Stimulated activated CD4-positive, alpha-beta T cell treated with anti-CD3 and anti-CD28 coated beads, TNF-alpha, amount 100 ng/mL, for 24 hours (primary cell): ENCODE measurements around the gene LSR.
"Not testable (repeated sequence)": the region's sequence is repeated elsewhere in the genome, so short reads cannot be mapped to it uniquely, and the experiment has no call there.

Source experiments
- DNase-seq, 3 experiments: peaks; one replicate each; pipeline ENCODE4 v3.0.0-alpha.2; 2020; ENCODE audit warnings: low read depth in 3 of 3

Gene LSR

GRCh38 chr19:35286101-35286500 lies 37.3 kb downstream of the LSR start:
- not testable (repeated sequence) for DNase-seq

DNA sequence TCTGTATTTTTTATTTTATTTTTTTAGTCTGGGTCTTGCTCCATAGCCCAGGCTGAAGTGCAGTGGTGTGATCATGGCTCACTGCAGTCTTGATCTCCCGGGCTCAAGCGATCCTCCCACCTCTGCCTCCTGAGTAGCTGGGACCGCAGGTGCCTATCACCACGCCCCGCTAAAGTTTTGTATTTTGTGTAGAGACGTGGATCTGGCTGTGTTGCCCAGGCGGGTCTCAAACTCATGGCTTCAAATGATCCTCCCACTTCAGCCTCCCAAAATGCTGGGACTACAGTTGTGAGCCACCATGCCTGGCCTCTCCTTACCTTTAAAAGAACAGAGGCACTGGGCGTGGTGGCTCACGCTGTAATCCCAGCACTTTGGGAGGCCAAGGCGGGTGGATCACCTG lies 38.9 kb downstream of the LSR start:
- DNase-seq, result no peak

- DNase-seq, result no peak
Observed at GRCh38 chr19:35288331-35288730, 39.5 kb downstream of the LSR start.

DNA sequence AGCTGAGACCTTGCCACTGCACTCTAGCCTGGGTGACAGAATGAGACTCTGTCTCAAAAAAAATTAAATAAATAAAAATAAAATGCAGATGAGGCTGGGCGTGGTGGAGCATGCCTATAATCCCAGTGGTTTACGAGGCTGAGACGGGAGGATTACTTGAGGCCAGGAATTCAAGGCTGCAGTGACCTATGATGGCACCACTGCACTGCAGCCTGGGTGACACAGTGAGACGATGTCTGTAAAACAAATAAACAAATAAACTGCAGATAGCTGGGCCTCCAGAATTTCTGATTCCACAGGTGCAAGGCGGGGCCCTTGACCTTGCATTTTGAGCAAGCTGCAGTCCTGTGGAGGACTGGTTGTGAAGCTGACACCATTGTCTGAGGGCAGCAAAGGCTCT lies 40.1 kb downstream of the LSR start:
- DNase-seq, result no peak

DNA sequence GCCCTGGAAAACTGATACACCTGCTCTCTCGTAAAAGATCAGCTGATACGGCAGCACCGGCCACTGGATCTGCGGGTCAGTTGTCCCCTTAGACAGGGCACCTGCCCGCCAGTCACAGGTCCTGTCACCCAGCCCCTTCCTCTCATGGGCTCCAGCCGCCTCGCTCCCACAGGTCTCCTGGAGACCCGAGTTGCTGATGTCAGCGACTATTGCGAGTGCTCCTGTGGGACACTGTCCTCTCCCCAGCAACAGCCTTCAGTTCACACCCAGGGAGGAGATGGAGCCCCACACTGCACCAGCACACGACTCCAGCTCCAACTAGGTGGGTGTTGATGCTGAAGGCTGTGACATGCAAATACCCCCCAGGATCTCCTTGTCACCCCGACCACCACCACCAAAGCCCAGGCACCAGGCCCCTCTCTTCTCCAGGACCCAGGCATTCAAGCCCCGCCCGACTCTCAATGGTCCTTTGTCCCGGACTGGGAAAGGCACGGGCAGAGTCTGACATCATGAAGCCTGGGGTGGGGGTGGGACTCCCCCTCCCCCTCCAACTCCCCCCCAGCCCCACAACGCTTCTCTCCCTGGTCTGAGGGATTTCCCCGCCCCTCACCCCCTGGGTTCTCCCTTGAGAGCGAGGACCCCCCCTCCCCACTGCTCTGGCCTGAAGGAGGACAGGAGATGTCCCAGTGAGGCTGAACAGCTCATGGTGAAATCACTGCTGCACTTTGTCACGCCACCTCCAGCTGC lies 41.8 kb downstream of the LSR start:
- DNase-seq, result no peak

GRCh38 chr19:35291259-35291658 lies 42.5 kb downstream of the LSR start:
- DNase-seq, result no peak

- no peak for DNase-seq
Observed at GRCh38 chr19:35291916-35292315, 43.1 kb downstream of the LSR start, which contains the start of gene MAG. Gene MAG (plus strand): TSS chr19:35292161. CDS start chr19:35295409, 3,248 bp downstream.

DNA sequence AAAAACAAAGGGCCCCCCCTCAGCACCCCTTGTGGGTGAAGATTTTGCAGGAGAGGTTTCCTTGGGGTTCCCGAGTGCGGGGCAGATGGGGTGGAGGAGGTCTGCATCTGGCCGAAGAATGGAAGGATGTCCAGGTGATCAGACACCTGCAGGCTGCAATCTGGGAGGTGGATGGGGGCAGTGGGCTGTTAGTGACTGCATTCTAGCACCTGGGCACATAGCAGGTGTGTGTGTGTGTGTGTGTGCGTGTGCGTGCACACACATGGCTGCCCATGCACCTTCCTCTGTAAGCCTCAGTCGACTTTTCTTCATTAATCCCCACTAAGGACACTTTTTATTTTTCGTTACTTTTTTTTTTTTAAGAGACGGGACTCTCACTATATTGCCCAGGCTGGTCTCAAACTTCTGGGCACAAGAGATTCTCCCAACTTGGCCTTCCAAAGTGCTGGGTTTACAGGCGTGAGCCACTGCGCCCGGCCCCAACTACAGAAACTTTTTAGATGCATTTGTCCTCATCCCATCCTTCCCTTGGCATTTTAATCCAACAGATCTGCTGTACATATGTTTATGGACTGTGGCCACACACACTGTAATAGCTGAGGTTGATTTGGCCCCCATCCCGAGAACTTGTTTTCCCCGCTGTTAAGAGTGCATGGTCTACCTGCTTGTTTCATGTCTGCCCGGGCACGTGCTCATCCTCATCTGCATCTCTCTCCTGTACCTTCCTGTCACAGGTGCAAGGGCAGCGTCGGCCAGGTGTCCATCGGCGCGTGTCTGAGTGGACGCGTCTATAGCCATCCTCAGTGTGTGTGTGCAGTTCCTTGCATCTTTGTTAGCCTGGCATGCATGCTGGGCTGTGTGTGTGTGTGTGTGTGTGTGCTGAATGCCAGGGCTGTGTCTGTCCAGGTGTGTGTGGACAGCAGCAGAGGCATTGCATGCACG lies 43.9 kb downstream of the LSR start:
- no peak for DNase-seq

GRCh38 chr19:35293363-35293739 lies 44.5 kb downstream of the LSR start:
- DNase-seq, result no peak

DNA sequence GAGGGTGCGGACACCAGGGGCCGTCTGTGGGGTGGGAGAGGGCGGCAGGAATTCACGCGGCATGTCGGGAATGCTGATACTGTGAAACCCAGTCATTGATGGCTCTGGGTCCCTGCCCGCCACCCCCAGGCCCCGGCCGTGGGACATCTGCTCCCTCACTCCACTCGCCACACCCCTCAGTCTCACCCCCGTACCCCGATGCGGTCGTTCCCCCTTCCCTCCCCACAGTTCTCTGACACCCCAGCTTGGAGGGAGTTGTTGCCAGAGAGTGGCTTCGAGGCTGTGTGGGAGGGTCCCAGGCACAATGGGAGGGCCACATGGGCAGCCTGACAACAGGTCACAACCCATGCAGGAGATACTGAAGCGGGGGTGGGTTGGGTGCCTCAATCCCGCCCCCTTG lies 45.0 kb downstream of the LSR start:
- no peak for DNase-seq

GRCh38 chr19:35294328-35294727 lies 45.5 kb downstream of the LSR start:
- no peak for DNase-seq

- no peak for DNase-seq
Observed at GRCh38 chr19:35294859-35295791, 46.3 kb downstream of the LSR start.

DNA sequence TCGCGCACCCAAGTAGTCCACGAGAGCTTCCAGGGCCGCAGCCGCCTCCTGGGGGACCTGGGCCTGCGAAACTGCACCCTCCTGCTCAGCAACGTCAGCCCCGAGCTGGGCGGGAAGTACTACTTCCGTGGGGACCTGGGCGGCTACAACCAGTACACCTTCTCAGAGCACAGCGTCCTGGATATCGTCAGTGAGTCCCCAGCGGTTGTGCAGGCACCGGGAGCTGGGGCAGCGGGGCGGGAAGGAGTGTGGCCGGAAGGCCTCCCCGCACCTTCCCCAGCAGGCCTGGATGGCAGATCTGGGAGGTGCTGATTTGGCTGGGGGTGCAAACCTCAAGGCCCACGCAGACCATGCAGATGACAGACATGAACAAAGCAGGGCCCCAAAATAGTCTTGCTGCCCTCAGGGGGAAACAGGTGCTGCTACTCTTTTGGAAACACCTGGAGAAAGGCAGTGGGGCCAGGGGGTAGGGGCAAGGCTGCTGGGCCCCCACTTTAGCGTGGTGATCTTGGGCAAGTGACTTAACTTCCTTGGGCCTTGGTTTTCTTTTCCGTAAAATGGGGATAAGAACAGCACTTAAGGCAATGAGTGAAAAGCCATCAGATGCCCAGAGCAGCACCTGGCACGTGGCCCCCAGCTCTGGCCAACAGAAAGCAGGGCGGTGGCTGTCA lies 47.1 kb downstream of the LSR start:
- DNase-seq, result no peak

GRCh38 chr19:35296644-35297514 lies 48.1 kb downstream of the LSR start:
- no peak for DNase-seq

DNA sequence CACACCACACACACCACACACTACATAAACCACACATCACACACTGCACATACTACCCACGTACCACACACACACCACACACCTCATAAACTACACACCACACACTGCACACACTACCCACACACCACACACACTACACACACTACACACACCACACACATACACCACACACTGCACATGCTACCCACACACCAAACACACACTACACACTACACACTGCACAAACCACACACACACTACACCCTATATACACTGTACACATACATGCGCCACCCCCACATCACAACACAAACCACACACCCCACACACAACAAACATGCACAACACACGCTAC lies 48.7 kb downstream of the LSR start:
- no peak for DNase-seq

- DNase-seq, result no peak
Observed at GRCh38 chr19:35297922-35298321, 49.1 kb downstream of the LSR start.

GRCh38 chr19:35298561-35298972 lies 49.8 kb downstream of the LSR start:
- DNase-seq, result no peak

GRCh38 chr19:35299523-35300338 lies 50.9 kb downstream of the LSR start:
- DNase-seq, result no peak

- no peak for DNase-seq
Observed at GRCh38 chr19:35300339-35300649, 51.5 kb downstream of the LSR start.

GRCh38 chr19:35301961-35302360 lies 53.2 kb downstream of the LSR start:
- DNase-seq, result no peak
